Measurements from ENCODE around the gene ARHGAP33.
"Not testable (repeated sequence)": the region's sequence is repeated elsewhere in the genome, so short reads cannot be mapped to it uniquely, and the experiment has no call there.

The ARHGAP33 gene

DNA sequence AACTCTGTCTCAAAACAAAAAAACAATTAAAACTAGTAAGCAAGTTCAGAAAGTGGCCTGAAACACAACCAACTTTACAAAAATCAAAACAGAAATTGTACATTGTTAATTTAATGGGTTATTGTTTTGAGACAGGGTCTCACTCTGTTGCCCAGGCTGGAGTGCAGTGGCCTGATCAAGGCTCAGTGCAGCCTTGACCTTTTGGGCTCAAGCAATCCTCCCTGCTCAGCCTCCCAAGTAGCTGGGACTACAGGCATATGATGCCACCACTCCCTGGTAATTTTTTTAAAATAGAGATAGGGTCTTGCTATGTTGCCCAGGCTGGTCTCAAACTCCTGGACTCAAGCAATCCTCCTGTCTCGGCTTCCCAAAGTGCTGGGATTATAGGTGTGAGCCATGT, 20.2 kb downstream of the ARHGAP33 start:
- DNase-seq (ENCODE audit: low spot score), result not testable (repeated sequence)

DNA sequence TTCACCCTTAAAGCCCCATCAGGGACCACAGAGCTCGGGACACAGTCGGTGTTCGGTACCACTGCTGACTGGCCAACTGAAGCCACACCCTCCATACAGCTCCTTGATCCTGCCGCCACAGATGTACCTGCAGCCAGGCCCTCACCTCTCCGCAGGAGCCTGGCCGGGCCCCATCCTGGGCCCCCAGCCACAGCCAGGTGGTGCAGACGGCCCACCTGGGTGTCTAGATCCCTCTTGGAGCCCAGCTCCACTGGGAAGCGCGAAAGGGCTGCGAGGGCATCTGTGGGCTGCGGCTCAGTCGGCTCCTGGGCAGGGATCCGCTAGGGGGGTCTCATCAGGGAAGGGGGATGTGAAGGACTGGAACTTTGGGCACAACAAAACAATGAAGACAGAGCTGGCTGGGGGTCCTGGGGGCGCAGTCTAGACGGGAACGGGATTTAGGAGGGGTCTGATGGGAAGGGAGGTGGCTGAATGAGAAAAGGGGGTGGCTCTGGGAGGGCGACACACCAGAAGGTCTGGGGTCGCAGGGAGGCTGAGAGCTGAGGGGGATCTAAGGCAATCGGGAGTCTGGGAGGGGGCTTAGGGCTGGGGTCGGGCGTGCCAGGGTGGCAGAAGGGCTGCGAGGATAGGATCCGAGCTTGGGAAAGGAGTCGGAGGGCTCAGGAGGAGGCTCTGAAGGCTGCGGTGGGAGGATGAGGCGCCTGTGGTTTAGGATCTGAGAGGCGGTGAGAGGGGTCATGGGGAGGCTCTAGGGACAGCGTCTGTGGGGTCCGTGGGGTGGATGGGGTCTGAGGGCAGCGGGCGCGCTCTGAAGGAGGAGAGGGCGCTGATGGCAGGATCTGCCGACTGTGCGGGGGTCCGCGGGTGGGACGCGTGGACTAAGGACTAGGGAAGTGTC, 21.5 kb downstream of the ARHGAP33 start:
- DNase-seq (ENCODE audit: low spot score), result no peak

DNA sequence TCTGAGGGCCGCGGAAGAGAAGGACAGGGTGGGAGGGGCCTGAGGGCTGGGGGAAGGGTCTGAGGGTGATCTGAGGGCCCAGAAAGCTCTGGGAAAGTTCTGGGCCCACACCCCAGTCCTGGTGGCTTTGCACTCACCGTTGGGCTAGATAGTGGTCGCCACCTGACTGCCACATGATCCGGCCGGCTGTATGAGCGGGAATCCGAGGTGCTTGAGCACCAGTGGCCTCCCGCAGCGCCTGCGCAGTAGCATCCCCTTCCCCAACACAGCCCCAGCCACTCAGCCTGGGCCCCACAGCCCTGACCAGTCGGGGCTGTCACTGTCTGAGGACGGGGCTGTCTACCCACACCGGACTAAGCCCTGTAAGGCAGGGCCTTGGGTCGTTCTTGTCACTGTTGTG, 22.3 kb downstream of the ARHGAP33 start:
- no peak for DNase-seq (ENCODE audit: low spot score)

DNA sequence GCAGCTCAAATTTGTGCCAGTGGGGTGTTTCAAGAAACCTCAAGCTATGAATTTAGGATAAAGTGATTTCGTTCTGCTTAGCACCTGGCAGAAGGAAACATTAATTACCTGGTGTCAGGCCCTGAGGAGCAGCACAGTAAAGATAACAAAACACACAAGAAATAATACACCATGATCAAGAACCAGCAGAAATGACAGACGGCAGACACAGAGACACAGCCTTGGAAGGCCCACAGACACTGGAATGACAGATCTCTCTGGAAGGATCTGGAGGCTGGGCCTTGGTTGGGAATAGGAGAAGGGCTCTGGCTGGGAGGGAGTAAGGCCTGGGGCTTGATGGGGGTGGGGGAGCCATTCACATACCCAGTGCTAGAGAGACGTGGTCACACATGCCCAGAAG, 26.5 kb downstream of the ARHGAP33 start:
- DNase-seq (ENCODE audit: low spot score), result no peak

DNA sequence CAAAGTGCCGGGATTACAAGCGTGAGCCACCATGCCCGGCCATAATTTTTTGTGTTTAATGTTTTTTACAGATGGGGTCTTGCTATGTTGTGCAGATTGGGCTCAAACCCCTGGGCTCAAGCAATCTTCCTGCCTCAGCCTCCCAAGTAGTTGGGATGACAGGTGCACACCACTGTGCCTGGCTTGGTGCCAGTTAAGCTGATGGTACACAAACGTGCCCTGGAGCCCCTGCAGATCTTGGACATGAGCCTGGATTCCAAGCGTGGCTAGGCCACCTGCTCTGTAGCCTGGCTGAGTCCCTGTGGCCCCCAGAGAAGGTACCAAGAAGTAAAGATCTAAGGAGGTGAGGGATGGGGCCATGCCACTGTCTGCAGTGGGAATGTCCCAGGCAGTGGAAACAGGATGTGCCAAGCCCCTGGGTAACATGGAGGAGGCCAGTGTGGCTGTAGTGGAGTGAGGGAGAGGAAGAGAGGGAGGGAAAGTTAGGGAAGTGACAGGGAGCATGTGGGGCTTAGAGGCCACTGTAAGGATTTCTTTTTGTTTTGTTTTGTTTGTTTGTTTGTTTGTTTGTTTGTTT, 30.2 kb downstream of the ARHGAP33 start:
- no peak for DNase-seq (ENCODE audit: low spot score)

DNA sequence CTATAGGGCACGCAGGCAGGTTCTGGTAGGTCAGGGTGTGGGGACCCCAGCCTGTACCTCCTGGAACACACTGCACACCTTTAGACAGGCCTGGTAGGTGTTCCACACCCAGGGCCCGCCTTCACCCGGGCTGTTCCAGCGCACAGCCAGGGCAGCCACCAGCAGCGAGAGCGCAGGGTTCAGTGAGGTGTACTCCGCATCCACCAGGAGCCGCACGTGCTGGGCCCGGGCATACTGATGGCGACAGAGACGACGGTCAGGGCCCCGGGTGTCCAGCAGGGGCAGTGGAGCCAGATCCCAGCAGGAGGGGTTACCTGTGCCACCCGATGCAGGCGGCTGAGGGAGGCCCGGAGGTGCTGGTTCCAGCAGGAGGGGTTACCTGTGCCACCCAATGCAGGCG, 31.2 kb downstream of the ARHGAP33 start:
- DNase-seq (ENCODE audit: low spot score), result no peak

DNA sequence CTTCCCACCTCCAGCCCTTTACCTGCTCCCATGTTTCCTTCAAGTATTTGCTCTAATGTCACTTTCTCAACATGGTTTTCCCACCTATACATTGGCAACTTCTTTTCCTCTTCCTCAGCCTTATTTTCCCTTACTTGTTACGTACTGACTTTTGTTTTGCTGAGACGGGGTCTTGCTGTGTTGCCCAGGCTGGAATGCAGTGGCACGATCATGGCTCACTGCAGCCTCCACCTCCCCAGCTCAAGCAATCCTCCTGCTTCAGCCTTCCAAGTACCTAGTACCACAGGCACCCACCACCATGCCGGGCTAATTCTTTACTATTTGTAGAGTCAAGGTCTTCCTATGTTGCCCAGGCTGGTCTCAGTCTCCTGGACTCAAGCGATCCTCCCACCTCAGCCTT, 32.3 kb downstream of the ARHGAP33 start:
- no peak for DNase-seq (ENCODE audit: low spot score)

DNA sequence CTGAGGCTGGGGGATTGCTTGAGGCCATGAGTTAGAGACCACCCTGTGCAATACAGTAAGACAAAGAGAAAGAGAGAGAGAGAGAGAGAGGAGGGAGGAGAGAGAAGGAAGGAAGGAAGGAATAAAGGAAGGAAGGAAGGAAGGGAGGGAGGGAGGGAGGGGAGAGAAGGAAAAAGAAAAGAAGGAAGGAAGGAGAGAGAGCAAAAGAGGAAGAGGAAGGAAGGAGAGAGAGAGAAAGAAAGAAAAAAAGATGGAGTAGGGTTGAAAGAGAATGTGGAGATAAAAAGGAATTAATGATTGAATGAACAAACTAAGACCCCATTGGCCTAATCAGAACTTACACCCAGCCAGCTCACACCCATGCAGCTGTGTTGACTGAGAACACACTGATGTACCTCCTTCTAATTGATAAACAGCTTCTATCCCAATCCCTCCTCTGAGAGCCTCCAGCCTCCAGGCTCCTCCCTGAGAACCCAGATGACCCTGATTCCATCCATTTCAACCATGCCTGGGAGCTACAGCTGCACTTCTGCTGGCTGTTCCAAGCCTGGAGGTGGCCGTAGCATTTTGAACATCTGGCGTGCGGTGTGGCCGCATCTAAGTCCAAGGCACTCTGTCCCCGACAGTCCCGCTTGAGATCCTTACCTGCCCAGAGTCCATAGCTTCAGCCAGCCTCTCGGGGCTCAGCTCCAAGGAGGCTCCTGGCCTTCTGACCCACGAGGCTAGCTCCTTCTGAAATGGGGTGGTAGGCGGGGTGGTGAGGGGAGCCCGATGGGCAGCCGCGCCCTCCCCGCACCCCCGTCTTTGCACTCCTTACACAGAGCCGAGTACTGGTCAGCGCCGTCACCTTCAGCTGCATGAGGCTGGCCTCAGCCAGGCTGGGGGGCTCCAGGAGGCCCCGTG, 36.2 kb downstream of the ARHGAP33 start:
- DNase-seq (ENCODE audit: low spot score), result no peak

DNA sequence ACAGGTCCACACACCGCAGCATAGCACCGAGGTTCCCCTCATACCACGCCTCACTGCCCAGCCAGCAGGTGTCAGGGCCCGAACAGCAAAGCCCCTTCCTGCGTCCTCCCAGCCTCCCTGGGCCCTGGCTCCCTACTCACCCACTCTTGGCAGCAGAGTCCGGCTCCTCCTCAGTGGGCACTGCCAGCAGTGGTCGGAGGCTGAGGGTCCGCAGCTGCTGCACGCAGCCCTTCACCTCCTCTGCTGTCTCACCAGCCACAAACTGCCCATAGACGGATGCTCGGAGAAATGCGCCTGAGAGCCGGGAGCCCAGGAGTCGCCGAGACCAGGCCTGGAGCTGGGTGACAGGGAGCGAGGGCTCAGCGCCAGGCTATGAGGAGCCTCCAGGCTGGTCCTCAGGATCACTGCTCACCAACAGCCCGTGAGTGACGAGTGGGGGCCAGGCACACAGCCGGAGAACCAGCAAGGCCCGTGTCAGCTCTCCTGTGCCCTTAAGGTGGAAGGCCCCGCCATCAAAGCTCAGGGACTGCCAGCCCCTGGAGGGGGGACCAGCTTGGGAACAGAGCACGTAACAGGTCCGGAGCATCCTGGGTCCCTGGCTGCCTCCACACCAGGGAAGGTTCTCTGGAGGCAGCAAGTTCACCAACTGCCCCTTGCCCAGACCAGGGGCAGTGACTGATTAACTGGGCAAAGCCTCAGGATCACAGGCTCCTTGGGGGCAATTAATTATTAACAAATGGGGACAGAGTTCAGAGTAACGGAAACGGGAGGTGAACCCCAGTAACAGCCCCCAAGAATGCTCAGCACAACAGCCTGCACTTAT, 37.1 kb downstream of the ARHGAP33 start, which contains the start of gene PRODH2:
PRODH2 (minus strand) TSS at position 626 of the 823 bp plus-strand sequence; CDS start at position 586, 40 bp downstream.
- no peak for DNase-seq (ENCODE audit: low spot score)

DNA sequence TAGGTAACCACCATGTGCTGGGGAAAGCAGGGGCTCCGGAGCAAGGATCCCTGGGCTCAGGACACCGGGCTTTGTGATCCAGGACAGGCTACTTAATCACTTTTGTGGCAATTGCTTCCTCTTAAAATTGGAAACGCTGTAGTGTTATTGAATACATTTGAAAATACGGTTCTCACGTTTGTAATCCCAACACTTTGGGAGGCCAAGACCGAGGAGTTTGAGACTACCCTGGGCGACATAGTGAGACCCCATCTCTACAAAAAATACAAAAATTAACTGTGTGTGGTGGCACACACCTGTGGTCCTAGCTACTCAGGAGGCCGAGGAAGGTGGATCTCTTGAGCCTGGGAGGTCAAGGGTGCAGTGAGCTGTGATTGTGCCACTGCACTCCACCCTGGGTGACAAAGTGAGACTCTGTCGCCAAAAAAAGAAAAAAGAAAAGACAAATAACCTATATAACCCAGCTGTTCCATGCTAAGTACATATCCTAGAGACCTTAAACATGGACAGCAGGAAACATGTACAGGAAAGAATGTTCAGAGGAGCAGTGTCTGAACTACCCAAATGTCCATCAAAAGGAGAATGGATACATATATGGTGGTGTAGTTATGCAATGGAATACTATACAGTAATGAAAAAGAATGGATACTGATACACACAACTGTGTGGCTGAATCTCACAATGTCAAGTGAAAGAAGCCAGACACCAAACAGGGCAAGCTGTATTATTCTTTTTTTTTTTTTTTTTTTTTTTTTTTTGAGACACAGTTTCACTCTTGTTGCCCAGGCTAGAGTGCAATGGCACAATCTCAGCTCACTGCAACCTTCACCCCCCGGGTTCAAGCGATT, 37.9 kb downstream of the ARHGAP33 start:
- DNase-seq (ENCODE audit: low spot score), result no peak

DNA sequence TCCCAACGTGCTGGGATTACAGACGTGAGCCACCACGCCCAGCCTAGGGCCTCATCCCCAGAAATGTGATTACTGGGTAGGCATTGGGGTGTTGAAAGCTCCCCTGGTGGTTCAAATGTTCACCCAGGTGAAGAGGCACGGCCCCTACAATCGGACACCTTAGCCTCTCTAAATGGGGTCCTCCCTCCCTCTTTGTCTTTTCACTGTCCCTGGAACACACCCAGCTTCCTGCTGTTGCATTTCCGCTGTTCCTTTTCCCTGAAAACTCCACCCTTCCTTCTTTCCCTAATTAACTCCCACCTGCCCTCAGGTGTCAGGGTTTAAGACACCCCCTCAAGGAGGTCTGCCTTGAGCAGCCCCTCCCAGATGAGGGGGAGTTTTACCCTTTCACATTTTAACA, 40.9 kb downstream of the ARHGAP33 start:
- DNase-seq (ENCODE audit: low spot score), result no peak

DNA sequence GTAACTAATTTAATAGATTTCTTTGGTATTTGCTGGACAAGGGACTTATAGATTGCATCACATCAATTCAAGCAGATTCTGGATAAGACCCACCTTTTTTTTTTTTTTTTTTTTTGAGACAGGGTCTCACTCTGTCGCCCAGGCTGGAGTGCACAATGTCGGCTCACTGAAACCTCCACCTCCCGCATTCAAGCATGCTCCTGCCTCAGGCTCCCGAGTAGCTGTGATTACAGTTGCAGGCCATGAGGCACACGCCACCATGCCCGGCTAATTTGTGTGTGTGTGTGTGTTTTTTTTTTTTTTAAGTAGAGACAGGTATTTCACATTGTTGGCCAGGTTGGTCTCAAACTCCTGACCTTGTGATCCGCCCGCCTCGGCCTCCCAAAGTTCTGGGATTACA, 41.5 kb downstream of the ARHGAP33 start:
- DNase-seq (ENCODE audit: low spot score), result no peak

DNA sequence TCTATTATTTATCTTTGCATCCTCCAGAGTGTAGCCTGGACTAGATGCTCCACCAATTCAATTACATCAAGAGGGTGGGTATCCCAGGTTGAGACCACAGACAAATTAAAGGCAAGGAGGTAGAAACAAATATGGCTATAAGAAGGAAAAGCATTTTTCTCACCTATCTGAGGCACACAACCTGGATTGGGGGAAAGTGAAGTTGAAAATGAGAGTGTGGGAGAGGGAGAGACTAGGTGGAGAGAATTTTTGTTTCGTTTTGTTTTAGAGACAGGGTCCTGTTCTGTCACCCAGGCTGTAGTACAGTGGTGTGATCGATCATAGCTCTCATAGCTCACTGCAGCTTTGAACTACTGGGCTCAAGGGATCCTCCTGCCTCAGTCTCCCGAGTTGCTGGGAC, 43.1 kb downstream of the ARHGAP33 start:
- DNase-seq (ENCODE audit: low spot score), result no peak

DNA sequence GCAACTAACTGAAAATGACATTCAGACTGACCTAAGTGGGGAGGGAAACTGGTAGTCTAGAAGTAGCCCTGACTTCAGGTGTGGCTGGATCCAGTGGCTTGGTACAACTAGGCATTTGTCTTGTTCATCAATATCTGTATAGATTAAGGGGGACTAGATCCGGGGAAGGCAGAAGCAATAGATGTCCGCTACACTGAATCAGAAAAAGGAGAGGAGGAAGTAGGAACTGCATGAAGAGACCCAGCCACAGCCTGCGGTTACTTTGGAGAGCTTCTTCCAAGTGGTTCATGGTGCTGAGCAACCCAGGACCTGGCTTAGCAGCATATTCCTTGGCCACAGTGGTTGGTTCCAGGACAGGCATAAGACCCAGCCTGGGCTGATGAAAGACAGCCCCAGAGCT, 47.2 kb downstream of the ARHGAP33 start:
- DNase-seq (ENCODE audit: low spot score), result no peak

DNA sequence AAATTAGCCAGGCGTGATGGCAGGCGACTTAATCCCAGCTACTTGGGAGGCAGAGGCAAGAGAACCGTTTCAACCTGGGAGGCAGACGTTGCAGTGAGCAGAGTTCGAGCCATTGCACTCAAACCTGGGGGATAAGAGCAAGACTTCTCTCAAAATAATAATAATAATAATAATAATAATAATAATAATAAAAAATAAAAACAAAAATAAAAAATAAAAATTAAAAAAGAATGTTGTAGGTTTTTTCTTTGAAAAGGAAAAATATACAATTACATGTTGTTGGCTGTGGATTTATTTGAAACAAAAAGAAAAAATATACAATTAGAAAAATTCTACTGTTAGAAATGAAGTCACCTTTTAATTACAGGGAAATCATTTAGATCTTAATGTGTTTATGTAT, 48.8 kb downstream of the ARHGAP33 start:
- DNase-seq (ENCODE audit: low spot score), result no peak

DNA sequence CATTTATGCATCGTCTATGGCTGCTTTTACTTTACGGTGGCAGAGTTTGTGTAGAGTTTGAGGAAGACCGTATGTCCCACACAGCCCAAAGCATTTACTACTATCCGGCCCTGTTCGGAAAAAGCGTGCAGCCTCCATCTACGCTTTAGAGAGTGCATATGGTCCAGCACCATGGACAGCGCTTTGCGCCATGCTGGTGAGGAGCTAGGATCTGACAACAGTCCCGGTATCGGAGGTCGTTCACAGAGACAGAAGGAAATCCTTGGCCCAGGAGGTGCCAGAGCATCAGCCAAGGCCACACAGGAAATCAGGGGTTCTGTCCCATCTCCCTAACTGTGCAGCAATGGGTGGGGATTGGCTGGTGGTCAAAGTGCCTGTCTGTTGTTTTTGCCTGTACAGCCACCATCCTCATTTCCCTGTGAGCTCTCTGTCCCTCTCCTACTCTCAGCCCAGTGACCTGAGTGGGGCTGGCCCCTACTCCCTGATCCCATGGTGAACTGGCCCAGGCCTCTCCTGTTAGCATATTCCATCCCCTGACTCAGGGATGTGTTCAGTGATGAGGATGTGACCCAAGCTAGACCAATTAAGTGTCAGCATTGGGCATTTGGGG, 53.4 kb downstream of the ARHGAP33 start:
- DNase-seq (ENCODE audit: low spot score), result peak; percentile 27

DNA sequence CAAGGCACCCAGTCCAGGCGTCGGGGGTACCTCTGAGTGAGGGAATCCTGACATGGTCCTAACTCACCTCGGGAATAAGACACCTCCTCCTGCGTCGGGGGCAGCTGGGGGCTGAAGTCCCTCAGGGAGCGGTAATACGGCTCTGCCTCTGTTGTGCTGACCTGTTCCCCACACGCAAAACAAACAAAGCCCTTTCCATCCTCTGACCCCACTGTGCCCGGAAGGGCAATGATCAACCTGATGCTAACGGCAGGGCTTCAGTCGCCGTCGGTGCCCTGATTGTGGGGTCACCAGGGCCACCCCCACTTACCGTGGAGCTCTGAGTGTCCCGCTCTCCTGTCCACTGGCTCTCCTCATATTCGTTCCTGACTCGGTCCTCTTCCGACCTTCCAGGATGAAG, 55.6 kb downstream of the ARHGAP33 start:
- no peak for DNase-seq (ENCODE audit: low spot score)

DNA sequence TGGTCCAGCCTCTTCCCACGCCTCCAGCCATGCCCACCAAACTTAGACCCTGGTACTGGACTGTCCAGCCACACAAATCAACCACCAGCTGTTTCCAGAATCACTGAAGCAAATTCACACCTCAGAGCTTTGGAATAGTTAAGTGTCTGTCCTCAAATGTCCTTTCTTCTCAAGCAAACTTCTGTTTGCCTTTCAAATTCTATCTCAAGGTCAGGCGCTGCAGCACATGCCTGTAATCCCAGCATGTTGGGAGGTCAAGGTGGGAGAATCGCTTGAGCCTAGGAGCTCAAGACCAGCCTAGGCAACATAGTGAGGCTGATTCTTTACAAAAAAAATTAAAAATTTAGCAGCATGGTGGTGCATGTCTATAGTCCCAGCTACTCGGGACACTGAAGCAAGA, 56.7 kb downstream of the ARHGAP33 start:
- DNase-seq (ENCODE audit: low spot score), result no peak

DNA sequence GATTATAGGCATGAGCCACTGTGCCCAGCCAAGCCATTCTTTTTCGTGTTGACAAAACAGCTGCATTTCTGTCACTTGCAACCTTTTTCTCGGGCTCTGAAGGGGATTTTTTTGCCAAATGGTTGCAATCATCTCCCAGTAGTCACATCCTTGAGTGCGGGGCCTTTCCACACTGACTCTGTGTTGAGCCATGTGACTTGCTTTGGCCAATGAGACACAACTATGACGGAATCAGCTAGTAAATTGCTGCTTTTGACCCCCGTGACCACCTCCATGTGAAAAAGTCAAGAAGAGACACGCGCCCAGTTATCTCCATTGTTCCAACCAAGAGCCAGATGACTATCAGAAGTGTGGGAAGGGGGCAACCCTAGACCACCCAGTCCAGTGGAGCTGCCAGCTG, 58.6 kb downstream of the ARHGAP33 start:
- DNase-seq (ENCODE audit: low spot score), result no peak

DNA sequence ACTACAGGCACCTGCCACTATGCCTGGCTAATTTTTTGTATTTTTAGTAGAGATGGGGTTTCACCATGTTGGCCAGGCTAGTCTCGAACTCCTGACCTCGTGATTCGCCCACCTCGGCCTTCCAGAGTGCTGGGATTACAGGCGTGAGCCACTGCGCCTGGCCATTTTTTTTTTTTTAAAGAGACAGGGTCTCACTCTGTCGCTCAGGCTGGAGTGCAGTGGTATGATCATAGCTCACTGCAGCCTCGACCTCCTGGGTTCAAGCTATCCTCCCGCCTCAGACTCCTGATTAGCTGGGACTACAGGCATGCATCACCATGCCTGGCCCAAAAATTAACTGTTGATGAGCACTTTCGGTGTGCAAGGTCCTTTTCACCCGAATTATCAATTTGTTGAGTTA, 60.7 kb downstream of the ARHGAP33 start:
- not testable (repeated sequence) for DNase-seq (ENCODE audit: low spot score)
